ENCODE results near the gene RHAG.
"Not testable (repeated sequence)": the region's sequence is repeated elsewhere in the genome, so short reads cannot be mapped to it uniquely, and the experiment has no call there.

RHAG gene

DNA sequence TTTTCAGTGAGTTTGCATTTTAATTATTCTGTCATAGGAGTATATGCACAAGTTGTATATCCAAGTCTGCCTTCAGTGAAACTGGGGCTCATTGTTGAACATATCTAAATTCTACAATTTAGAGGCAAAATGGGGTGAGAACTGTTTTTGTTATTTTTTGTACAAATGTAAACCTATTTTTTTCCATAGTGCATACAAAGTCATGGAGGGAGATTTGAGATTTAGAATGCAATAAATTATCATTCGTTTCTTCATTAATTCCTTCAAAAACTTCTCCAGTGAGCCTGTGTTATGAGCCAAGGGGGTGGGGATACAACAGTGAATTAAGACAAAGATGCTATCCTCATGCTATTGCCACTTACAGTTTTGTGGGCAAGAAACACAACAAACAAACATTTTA is 29.8 kb upstream of the RHAG start:
- DNase-seq, result no peak
- no peak overlapping the region for H3K27ac ChIP-seq
- no peak for TF ChIP-seq CTCF (IDR thresholded peaks at IDR 0.05; ENCODE audit: low read depth, low read length, missing control alignments)
- H3K36me3 ChIP-seq (replicated peaks), result no peaks in the 10 kb centered on the region
- H3K4me3 ChIP-seq (ENCODE audit: low read depth, low read length), result no peak overlapping the region
- in situ Hi-C loops (cut with HindIII; ENCODE audit: low pct_ligation_motif_present, low sequenced_read_pairs), result no loop called here
- H3K27me3 ChIP-seq (replicated peaks), result no peaks in the 10 kb centered on the region

GRCh38 chr6:49664817-49665216 is 28.2 kb upstream of the RHAG start:
- Histone ChIP-seq H3K36me3 (replicated peaks) (no peaks in the 10 kb centered on the region), H3K27me3 (replicated peaks) (no peaks in the 10 kb centered on the region), H3K27ac (no peak overlapping the region), H3K4me3 (ENCODE audit: low read depth, low read length) (no peak overlapping the region)
- no peak for DNase-seq
- no peak for TF ChIP-seq CTCF (IDR thresholded peaks at IDR 0.05; ENCODE audit: low read depth, low read length, missing control alignments)
- in situ Hi-C loops (cut with HindIII; ENCODE audit: low pct_ligation_motif_present, low sequenced_read_pairs), result no loop called here

GRCh38 chr6:49664054-49664453 is 27.4 kb upstream of the RHAG start:
- H3K27me3 ChIP-seq (replicated peaks); DNase-seq; H3K36me3 ChIP-seq (replicated peaks); H3K27ac ChIP-seq; in situ Hi-C loops (cut with HindIII; ENCODE audit: low pct_ligation_motif_present, low sequenced_read_pairs); H3K4me3 ChIP-seq (ENCODE audit: low read depth, low read length): not testable (repeated sequence)

DNA sequence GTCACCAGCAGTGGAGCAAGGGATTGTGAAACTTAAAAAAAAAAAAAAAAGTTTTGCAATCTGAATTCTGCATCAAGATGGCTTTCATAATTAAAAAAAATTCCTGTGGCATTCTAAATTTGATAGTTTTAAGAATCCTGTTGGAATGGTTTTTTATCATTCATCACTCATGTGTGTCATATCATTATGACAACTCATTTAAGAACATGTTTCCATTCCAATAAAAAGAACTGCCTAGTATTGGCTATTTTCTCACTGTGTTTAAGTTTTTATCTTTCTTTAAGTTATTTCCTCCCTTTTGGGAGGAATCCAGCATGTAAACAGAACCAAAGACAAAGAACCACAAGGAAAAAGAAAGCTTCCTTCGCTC is 26.2 kb upstream of the RHAG start:
- no peak for TF ChIP-seq CTCF (IDR thresholded peaks at IDR 0.05; ENCODE audit: low read depth, low read length, missing control alignments)
- H3K36me3 ChIP-seq (replicated peaks), result no peaks in the 10 kb centered on the region
- H3K27me3 ChIP-seq (replicated peaks), result no peaks in the 10 kb centered on the region
- DNase-seq, result no peak
- H3K4me3 ChIP-seq (ENCODE audit: low read depth, low read length), result no peak overlapping the region
- in situ Hi-C loops (cut with HindIII; ENCODE audit: low pct_ligation_motif_present, low sequenced_read_pairs), result no loop called here
- H3K27ac ChIP-seq, result no peak overlapping the region

- in situ Hi-C loops (cut with HindIII; ENCODE audit: low pct_ligation_motif_present, low sequenced_read_pairs), result no loop called here
- no peak for TF ChIP-seq CTCF (IDR thresholded peaks at IDR 0.05; ENCODE audit: low read depth, low read length, missing control alignments)
- H3K27me3 ChIP-seq (replicated peaks), result no peaks in the 10 kb centered on the region
- no peak for DNase-seq
- H3K36me3 ChIP-seq (replicated peaks), result no peaks in the 10 kb centered on the region
- H3K27ac ChIP-seq, result no peak overlapping the region
- no peak overlapping the region for H3K4me3 ChIP-seq (ENCODE audit: low read depth, low read length)
These were observed 25.7 kb upstream of the RHAG start for GRCh38 chr6:49662231-49662891.

- Histone ChIP-seq H3K27ac (no peak overlapping the region), H3K36me3 (replicated peaks) (no peaks in the 10 kb centered on the region), H3K27me3 (replicated peaks) (no peaks in the 10 kb centered on the region), H3K4me3 (ENCODE audit: low read depth, low read length) (no peak overlapping the region)
- in situ Hi-C loops (cut with HindIII; ENCODE audit: low pct_ligation_motif_present, low sequenced_read_pairs), result no loop called here
- TF ChIP-seq CTCF (IDR thresholded peaks at IDR 0.05; ENCODE audit: low read depth, low read length, missing control alignments), result no peak
- DNase-seq, result no peak
These were observed 17.3 kb upstream of the RHAG start for GRCh38 chr6:49653942-49654341.

All from brain microvascular endothelial cell (primary cell).